Posterior vena cava (tissue), 2 donors: Measurements from ENCODE around the gene USP36. TPM values are rescaled to one million over a fixed set of nuclear protein-coding genes. Genes with fewer than 3 reads are reported as not detected.
A peak's percentile ranks its signal among the peaks of the same experiment; 100 is the strongest.
"Not testable (repeated sequence)": the region's sequence is repeated elsewhere in the genome, so short reads cannot be mapped to it uniquely, and the experiment has no call there.

ENCODE experiments used
- DNase-seq: peaks from one replicate; pipeline ENCODE4 v3.0.0-alpha.2; 2020; ENCODE audit warnings: low spot score
- intact Hi-C, 2 donors: fragments of 100-400 bp; cut with DNase I; formaldehyde crosslinking; loops; one replicate each; pipeline versions ENCODE4 v1.14.1 to v1.14.2; 2022 to 2023
- long read RNA-seq, 2 donors: library from polyadenylated mRNA; unstranded; transcript quantifications; one replicate each; pipeline ENCODE4 v2.0.0, GENCODE V29; 2020 to 2021
- total RNA-seq, 2 donors: library from RNA; stranded (reverse); fragmentation: NEBNext Ultra II Directional; extraction: Animal tissue kit (Norgen Biotek cat#: 25700); gene quantifications; one replicate each; pipeline ENCODE4 v1.2.1, GENCODE V29; 2021
- donor health status: DM: yes; HTN: yes; CAD: no.
- donor health status: DM: yes; HTN: yes; CAD: no.

The USP36 gene
- 10 to 100 TPM; 47.1 to 52.1 TPM for total RNA-seq
- long read RNA-seq, donor 1, partial matches to known transcripts = 5 of 10 reads
- long read RNA-seq, donor 1, other reads (novel, unspliced or antisense) = 4 of 10 reads
- long read RNA-seq, donor 2, partial matches to known transcripts = 3 of 12 reads
- long read RNA-seq, donor 2, other reads (novel, unspliced or antisense) = 6 of 12 reads

GRCh38 chr17:78840780-78841611 is at the start of gene USP36:
TSS of gene USP36 (minus strand) at chr17:78840814. CDS start at chr17:78836363, 4,451 bp downstream.
- intact Hi-C loops = no loop called here

GRCh38 chr17:78890096-78890495 is 49.5 kb upstream of the USP36 start:
- not testable (repeated sequence) for DNase-seq

More at GRCh38 chr17:78840780-78841611, at the start of gene USP36:
- peak; percentile 100 for DNase-seq

GRCh38 chr17:78889531-78889930 is 48.9 kb upstream of the USP36 start:
- no peak for DNase-seq
- intact Hi-C loops = no loop called here

More at GRCh38 chr17:78890096-78890495, 49.5 kb upstream of the USP36 start:
- intact Hi-C loops = not testable (repeated sequence)

- intact Hi-C loops = no loop called here
- DNase-seq = no peak
Observed at GRCh38 chr17:78888941-78889518, 48.4 kb upstream of the USP36 start.

- DNase-seq = no peak
- intact Hi-C loops = no loop called here
Observed at GRCh38 chr17:78886954-78887353, 46.3 kb upstream of the USP36 start.

- intact Hi-C loops = no loop called here
- no peak for DNase-seq
Observed at GRCh38 chr17:78885956-78886355, 45.3 kb upstream of the USP36 start.

GRCh38 chr17:78884876-78885667 is 44.5 kb upstream of the USP36 start:
- intact Hi-C loops = loop anchor here in 1 of 2 donors (5.0 kb wide), 1 partner anchor 37 kb away; no protein-coding TSS in a partner anchor
- DNase-seq = no peak

GRCh38 chr17:78884148-78884825 is 43.7 kb upstream of the USP36 start:
- intact Hi-C loops = loop anchor here in 1 of 2 donors (5.0 kb wide), 1 partner anchor 38 kb away; no protein-coding TSS in a partner anchor
- no peak for DNase-seq

GRCh38 chr17:78883533-78884131 is 43.0 kb upstream of the USP36 start:
- peak; percentile 94 for DNase-seq
- intact Hi-C loops = loop anchor here in 1 of 2 donors (5.0 kb wide), 1 partner anchor 39 kb away; no protein-coding TSS in a partner anchor

GRCh38 chr17:78883089-78883532 is 42.5 kb upstream of the USP36 start:
- intact Hi-C loops = loop anchor here in 1 of 2 donors (5.0 kb wide), 1 partner anchor 39 kb away; no protein-coding TSS in a partner anchor
- peak; percentile 95 for DNase-seq

- DNase-seq = no peak
- intact Hi-C loops = loop anchor here in 1 of 2 donors (5.0 kb wide), 1 partner anchor 40 kb away; no protein-coding TSS in a partner anchor
Observed at GRCh38 chr17:78882540-78883088, 42.0 kb upstream of the USP36 start.

- DNase-seq = peak; percentile 95
- intact Hi-C loops = loop anchor here in 1 of 2 donors (5.0 kb wide), 1 partner anchor 43 kb away; no protein-coding TSS in a partner anchor
Observed at GRCh38 chr17:78879635-78880186, 39.1 kb upstream of the USP36 start.

- intact Hi-C loops = no loop called here
Observed at GRCh38 chr17:78878871-78879527, 38.4 kb upstream of the USP36 start.

GRCh38 chr17:78878261-78878660 is 37.6 kb upstream of the USP36 start:
- intact Hi-C loops = no loop called here
- DNase-seq = no peak

More at GRCh38 chr17:78878871-78879527, 38.4 kb upstream of the USP36 start:
- DNase-seq = no peak

GRCh38 chr17:78876954-78877517 is 36.4 kb upstream of the USP36 start:
- intact Hi-C loops, DNase-seq: not testable (repeated sequence)

GRCh38 chr17:78876094-78876597 is 35.5 kb upstream of the USP36 start:
- intact Hi-C loops = no loop called here
- no peak for DNase-seq
